ENCODE measurements around the gene ARHGEF37.
"Not testable (repeated sequence)": the region's sequence is repeated elsewhere in the genome, so short reads cannot be mapped to it uniquely, and the experiment has no call there.

Gene ARHGEF37

GRCh38 chr5:149567226-149567625 lies 14.1 kb upstream of the ARHGEF37 start:
- no peak for DNase-seq (ENCODE audit: low read depth in 2 of 2)

DNA sequence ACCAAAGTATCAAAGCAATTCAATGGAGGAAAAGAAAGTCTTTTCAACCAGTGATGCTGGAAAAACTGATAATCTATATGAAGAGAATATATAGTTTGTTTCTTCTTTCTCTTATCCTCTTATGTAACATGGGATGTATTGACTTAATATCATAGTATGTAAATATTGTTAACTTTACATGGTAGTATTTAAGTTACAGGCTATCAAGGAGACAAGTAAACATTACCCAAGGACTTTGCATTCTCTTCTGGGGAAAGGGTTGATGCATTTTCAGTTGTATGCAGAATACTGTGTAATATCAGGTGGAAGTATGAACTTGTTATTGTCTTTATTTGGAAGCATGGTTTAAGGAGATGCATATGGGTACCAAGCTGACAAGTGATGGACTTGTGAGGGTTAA lies 9.1 kb upstream of the ARHGEF37 start:
- no peak for DNase-seq (ENCODE audit: low read depth in 2 of 2)

DNA sequence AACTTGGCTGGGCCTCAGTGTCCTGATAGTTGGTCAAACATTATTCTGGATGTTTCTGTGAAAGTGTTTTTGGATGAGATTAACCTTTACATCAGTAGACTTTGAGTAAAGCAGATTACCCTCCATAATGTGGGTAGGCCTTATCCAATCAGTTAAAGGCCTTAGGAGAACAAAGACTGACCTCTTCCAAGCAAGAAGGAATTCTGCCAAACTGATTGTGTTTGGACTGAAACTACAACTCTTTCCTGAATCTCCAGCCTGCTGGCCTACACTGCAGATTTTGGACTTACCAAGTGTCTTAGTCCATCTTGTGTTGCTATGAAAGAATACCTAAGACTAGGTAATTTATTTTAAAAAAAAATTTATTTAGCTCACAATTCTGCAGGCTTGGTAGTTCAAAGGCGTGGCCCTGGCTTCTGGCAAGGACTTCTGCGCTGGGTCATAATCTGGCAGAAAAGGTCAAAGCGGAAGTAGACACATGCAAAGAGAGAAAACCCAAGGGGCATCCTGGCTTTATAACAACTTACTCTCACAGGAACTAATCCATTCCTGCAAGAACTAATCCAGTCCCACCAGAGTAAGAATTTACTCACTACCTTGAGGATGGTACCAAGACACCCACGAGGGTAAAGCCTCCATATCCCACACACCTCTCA lies 8.6 kb upstream of the ARHGEF37 start:
- DNase-seq (ENCODE audit: low read depth in 2 of 2): no peak

- DNase-seq (ENCODE audit: low read depth in 2 of 2): no peak
These were observed 6.2 kb upstream of the ARHGEF37 start for GRCh38 chr5:149575131-149575530.

DNA sequence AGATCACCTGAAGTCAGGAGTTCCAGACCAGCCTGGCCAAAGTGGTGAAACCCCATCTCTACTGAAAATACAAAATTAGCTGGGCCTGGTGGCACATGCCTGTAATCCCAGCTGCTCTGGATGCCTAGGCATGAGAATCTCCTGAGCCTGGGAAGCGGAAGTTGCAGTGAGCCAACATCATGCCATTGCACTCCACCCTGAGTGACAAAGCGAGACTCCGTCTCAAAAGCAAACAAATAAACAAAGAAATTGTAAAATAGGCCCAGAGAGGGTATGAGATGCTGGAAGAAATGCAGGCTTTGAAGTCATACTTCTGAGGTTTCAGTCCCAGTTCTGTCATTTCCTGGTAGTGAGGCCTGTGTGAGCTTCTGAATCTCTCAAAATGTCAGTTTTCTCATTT lies 5.3 kb upstream of the ARHGEF37 start:
- DNase-seq (ENCODE audit: low read depth in 2 of 2): no peak

DNA sequence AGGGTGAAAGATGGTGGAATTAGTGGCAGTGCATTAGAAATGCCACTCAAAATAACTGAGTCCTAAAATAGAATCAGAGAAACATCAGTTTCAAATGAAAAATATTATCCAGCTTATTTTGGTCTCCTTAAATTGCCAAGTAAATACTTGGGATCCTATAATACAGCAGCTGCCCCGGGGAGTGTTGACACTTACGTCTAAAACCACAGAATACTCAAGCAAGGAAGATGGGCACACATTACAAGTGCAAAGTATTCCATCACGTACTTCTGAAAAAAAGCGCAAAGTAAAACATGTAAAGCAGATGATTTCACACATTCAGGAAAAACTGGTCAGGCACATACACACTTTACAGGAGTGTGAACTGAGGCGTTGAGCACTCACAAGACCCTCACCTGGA lies 2.4 kb upstream of the ARHGEF37 start:
- no peak for DNase-seq (ENCODE audit: low read depth in 2 of 2)

GRCh38 chr5:149580808-149581191 lies 498 bp upstream of the ARHGEF37 start:
- no peak for DNase-seq (ENCODE audit: low read depth in 2 of 2)

- DNase-seq (ENCODE audit: low read depth in 2 of 2): no peak
These were observed 852 bp downstream of the ARHGEF37 start for GRCh38 chr5:149581931-149582768.

DNA sequence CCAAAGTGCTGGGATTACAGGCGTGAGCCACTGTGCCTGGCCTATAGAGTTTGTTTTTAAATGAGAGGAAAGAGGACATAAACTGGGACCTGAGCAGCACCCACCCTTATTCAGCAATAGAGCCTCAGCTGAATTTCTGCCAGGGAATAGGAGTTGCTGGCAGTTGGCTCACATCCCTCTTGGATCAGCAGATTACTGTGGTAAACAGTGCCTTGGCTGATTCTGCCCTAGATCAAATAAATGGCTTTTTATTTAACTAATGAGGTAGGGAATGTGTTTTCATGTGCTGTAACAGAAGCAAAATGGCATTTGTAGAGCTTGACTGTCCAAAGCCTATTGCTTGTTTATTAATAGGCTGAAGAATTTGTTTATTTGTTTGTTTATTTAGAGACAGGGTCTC lies 2.1 kb downstream of the ARHGEF37 start:
- DNase-seq (ENCODE audit: low read depth in 2 of 2): no peak

DNA sequence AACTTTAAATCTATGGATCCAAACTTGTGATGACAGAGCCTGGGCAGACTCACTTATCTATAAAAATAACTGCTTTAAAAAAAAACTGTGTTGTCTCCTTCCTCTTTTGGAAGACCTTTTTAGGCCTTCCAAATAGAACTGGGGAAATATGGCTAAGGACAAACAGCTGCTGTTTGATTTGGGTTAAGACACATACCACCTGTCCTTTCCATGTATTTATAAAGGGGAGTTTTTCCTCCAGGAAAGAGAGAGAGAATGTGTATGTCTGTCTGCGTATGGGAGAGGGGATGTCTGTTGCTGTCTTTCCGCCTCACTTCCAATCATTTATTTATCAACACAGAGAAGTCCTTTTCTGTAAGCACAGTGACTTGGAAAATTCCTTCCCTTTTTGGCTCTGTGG lies 2.8 kb downstream of the ARHGEF37 start:
- no peak for DNase-seq (ENCODE audit: low read depth in 2 of 2)

DNA sequence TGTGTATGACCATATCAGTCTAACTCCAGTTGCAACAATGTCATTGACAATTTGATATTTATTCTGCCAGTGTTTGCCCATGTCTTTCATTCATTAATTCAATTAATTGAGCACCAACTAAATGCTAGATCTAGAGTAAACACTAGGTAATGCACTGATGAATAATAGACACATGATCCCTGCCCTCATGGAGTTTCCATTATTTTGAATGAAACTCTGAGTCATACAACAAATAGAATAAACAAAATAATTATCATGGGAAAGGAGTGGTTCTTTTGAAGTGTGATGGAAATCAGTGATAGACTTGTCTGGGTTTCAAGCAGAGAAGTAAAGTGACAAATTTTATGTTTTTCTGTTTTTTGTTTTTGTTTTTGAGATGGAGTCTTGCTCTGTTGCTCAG lies 4.6 kb downstream of the ARHGEF37 start:
- no peak for DNase-seq (ENCODE audit: low read depth in 2 of 2)

GRCh38 chr5:149586708-149587318 lies 5.5 kb downstream of the ARHGEF37 start:
- DNase-seq (ENCODE audit: low read depth in 2 of 2): no peak

DNA sequence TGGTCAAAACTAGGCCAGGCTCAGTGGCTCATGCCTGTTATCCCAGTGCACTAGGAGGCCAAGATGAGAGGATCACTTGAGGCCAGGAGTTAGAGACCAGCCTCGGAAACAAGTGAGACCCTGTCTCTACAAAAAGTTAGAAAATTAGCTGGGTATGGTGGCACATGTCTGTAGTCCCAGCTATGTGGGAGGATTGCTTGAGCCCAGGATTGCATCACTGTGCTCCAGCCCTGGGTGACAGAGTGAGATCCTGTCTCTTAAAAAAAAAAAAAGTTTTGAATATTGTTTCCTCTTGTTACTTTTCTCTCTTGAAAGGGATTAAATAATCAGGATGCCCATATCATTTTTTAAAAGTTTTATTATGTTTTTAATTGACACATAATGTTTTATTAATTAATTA lies 7.6 kb downstream of the ARHGEF37 start:
- no peak for DNase-seq (ENCODE audit: low read depth in 2 of 2)

DNA sequence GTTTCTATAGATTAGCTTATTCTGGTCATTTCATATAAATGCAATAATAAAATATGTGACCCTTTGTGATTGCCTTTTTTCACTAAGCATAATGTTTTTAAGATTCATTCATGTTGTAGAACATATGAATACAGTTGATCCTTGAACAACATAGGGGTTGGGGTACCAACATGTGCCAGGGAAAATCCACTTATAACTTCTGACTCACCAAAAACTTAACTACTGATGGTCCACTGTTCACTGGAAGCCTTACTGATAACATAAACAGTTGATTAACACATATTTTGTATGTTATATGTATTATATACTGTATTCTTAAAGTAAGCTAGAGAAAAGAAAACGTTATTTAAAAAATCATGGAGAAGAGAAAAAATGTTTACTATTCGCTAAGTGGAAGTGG lies 12.1 kb downstream of the ARHGEF37 start:
- no peak for DNase-seq (ENCODE audit: low read depth in 2 of 2)

GRCh38 chr5:149594206-149594895 lies 13.1 kb downstream of the ARHGEF37 start:
- no peak for DNase-seq (ENCODE audit: low read depth in 2 of 2)

DNA sequence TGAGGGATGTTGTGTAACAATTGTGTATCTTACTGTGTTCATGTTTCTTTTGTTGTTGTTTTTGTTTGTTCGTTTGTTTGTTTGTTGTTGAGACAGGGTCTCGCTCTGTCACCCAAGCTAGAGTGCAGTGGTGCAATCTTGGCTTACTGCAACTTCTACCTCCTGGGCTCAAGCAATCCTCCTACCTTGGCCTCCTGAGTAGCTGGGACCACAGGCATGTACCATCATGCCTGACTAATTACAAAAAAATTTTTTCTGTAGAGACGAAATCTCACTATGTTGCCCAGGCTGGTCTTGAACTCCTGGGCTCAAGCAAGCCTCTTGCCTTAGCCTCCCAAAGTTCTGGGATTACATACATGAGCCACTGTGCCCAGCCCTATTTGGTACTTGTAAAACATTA lies 13.8 kb downstream of the ARHGEF37 start:
- DNase-seq (ENCODE audit: low read depth in 2 of 2): not testable (repeated sequence)

- no peak for DNase-seq (ENCODE audit: low read depth in 2 of 2)
These were observed 15.4 kb downstream of the ARHGEF37 start for GRCh38 chr5:149596712-149597111.

DNA sequence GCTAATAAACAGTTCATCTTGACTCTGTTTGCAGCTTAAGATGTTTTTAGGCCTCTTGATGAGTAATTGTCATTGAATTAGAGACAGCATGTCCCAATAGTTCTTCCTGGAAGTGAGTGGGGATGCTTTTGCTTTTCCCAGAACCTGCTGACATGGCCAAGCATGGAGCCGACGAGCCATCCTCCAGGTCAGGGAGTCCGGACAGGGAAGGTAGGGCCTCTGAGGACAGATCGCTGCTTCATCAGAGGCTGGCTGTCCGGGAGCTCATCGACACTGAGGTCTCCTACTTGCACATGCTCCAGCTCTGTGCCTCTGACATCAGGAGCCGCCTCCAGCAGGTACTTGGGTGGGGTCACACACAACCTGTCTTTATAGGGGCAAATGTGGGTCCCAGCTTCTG lies 16.3 kb downstream of the ARHGEF37 start:
- DNase-seq (ENCODE audit: low read depth in 2 of 2): no peak

DNA sequence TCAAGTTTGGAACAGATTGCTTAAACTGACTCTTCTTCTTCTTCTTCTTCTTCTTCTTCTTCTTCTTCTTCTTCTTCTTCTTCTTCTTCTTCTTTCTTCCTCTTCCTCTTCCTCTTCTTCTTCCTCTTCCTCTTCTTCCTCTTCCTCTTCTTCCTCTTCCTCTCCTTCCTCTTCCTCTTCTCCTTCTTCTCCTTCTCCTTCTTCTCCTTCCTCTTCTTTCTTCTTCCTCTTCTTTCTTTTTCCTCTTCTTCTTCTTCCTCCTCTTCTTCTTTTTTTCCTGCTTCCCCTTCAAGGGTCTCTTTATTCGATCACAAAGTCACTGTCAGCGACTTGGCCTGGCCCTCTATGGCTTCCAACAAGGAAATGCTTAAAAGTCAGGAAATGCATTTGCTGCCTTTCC lies 16.9 kb downstream of the ARHGEF37 start:
- DNase-seq (ENCODE audit: low read depth in 2 of 2): not testable (repeated sequence)

DNA sequence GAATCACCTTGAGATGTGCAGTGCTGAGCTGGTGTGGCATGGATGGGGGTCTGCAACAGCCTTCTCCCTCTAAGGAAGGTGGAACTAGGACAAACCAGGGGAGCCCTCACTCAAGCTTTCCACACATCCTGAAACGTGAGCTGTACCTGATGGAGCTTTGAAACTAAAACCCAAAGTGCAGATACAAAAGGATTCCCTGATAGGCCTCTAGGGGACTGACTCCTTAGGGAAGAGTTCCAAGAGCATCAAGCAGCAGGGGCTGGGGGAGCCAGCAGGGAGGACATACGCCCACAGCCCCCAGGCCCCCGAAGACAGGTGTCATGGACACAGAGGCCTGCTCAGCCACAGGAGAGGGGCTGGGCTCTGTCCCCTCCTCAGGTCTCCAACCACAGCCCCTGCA lies 17.7 kb downstream of the ARHGEF37 start:
- DNase-seq (ENCODE audit: low read depth in 2 of 2): no peak

DNA sequence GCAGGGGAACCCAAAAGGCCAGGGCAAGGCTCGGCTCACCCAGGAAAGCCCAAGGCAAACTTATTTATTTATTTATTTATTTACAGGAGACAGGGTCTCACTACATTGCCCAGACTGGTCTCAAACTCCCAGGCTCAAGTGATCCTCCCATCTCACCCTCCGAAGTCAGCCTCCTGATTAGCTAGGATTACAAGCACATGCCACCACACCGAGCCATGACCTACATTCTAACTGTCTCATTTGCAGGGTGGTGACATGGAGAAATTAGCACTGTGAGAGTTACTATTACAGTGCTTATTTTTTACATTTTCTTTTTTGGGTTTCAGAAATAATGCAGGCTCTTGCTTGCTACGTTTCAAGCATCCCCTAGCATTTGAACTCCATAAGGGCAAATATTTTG lies 18.1 kb downstream of the ARHGEF37 start:
- DNase-seq (ENCODE audit: low read depth in 2 of 2): no peak

DNA sequence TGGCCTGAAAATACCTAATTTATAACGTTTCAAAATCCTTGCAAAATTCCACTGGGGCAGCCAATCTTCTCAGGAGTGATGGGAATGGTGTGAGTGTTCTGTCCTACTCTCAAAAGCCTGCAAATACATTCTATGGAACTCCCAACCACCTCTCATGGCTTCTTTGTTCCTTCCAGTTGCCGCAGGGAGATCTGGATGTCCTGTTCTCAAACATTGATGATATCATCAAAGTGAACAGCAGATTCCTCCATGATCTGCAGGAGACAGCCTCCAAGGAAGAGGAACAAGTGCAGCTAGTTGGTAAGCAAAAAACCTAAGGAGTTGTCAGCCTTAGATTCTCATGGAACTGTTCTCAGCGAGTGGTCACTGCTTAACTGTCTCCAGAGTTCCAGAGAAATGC lies 19.6 kb downstream of the ARHGEF37 start:
- no peak for DNase-seq (ENCODE audit: low read depth in 2 of 2)

All from fibroblast of skin of left quadriceps (primary cell).